Neural crest cell (in vitro differentiated cells): Measurements from ENCODE around the gene PSORS1C1. TPM values are rescaled to one million over a fixed set of nuclear protein-coding genes. Genes with fewer than 3 reads are reported as not detected.
"Not testable (repeated sequence)": the region's sequence is repeated elsewhere in the genome, so short reads cannot be mapped to it uniquely, and the experiment has no call there.

Experiments
- DNase-seq: peaks from one replicate; pipeline ENCODE4 v3.0.0; 2021; ENCODE audit warnings: low read depth, mixed read lengths, low spot score
- H3K27ac Mint-ChIP-seq: one replicate; pipeline ENCODE4 v1.8.0; 2021; ENCODE audit warnings: mild to moderate bottlenecking, mixed read lengths; ENCODE audit not compliant: unreplicated experiment
- H3K27me3 Mint-ChIP-seq: 2 replicates; pipeline ENCODE4 v1.8.0; 2021; ENCODE audit warnings: low read depth, mild to moderate bottlenecking, mixed read lengths
- H3K36me3 Mint-ChIP-seq: 2 replicates; pipeline ENCODE4 v1.8.0; 2021; ENCODE audit warnings: low read depth, mild to moderate bottlenecking, mixed read lengths
- H3K4me1 Mint-ChIP-seq: 2 replicates; pipeline ENCODE4 v1.8.0; 2021; ENCODE audit warnings: mixed read lengths
- H3K4me3 Mint-ChIP-seq: one replicate; pipeline ENCODE4 v1.8.0; 2021; ENCODE audit warnings: mild to moderate bottlenecking, mixed read lengths
- H3K9me3 Mint-ChIP-seq: 2 replicates; pipeline ENCODE4 v1.8.0; 2021; ENCODE audit warnings: mixed read lengths
- CTCF ChIP-seq: fragments of 200-600 bp; sonication (generic); conservative IDR thresholded peaks from 2 replicates; pipeline ENCODE4 v1.5.0; 2021; ENCODE audit warnings: antibody characterized with exemption, mild to moderate bottlenecking
- total RNA-seq: library from RNA; stranded (reverse); gene quantifications from 2 replicates; pipeline ENCODE4 v1.2.1, GENCODE V29; 2021

The PSORS1C1 gene
- total RNA-seq, 1 donor from 2014 or later = not detected

DNA sequence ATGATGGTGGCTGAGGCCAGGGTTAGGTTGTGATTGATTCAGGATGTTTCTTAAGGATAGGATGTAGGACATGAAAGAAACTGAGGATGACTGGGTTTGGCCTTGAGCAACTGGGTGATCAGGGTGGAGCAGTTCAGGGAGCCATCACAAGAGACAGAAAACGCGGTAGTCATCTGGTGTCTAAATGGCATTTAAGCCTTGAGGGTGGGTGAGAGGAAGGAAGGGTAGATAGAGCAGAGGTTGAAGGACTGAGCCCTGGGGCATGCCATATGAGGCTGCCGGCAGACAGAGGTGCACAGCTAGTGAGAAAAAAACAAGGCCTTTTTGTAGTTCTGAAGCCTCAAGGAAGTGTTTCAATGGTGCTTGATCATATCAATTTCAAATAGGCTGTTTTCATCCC is 54.0 kb downstream of the PSORS1C1 start:
- H3K9me3 Mint-ChIP-seq = no peaks in the 10 kb centered on the region
- H3K36me3 Mint-ChIP-seq = no peaks in the 10 kb centered on the region
- no peak for TF ChIP-seq CTCF
- no peak for DNase-seq
- H3K4me1 Mint-ChIP-seq = peaks cover 22% of the 10 kb centered on the region
- H3K27ac Mint-ChIP-seq = peak overlapping the region; percentile 85
- no peak overlapping the region for H3K4me3 Mint-ChIP-seq
- peaks cover 4% of the 10 kb centered on the region for H3K27me3 Mint-ChIP-seq

DNA sequence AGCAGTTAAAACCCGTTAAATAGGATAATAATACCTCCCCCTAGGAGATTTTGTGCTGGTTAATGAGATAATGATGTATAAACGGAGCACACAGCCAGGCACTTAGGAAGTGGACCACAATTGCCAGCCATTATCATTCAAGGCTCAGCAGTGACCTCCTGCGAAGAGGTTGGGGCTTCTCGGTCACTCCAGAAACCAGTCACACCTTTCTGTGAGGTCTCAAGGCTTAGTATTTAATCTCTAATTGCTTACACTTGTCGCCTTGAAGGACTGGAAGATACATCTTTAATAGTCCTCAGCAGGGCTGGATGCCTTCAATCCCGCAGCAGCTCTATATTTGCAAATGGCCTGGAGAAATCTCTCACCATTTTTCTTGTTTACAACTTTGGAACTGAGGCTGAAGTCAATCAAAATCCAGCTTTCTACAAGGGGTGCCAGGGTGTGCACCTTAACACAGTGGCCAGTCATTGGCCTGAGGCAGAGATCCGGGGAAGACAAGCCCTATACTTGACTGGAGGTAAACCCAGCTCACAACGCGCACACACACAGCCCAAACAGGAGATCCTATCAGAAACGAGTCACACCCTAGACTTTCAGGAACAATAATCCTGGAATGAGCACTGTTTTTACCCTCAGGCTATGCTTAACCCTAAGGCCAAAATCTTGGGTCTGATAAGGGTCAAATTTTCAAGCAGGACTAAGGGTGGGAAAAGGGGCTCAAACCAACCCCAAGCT is 54.7 kb downstream of the PSORS1C1 start:
- Mint-ChIP-seq H3K9me3 (no peaks in the 10 kb centered on the region), H3K4me3 (no peak overlapping the region), H3K36me3 (no peaks in the 10 kb centered on the region), H3K4me1 (peaks cover 22% of the 10 kb centered on the region), H3K27ac (no peak overlapping the region), H3K27me3 (peaks cover 4% of the 10 kb centered on the region)
- TF ChIP-seq CTCF = no peak
- DNase-seq = no peak

GRCh38 chr6:31169858-31170599 is 55.4 kb downstream of the PSORS1C1 start:
- not testable (repeated sequence) for H3K9me3 Mint-ChIP-seq, H3K4me3 Mint-ChIP-seq, H3K27me3 Mint-ChIP-seq, DNase-seq, H3K27ac Mint-ChIP-seq, H3K36me3 Mint-ChIP-seq
- peaks cover 22% of the 10 kb centered on the region for H3K4me1 Mint-ChIP-seq

DNA sequence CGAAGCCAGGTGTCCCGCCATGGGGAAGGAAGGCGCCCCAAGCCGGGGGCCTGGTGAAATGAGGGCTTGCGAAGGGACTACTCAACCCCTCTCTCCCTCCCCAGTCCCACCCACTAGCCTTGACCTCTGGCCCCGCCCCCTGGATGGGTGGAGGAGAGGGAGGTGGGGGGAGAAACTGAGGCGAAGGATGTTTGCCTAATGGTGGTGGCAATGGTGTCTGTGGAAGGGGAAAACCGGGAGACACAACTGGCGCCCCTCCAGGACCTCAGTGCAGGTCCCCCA is 55.9 kb downstream of the PSORS1C1 start, which contains the start of gene POU5F1:
Gene POU5F1 (minus strand): TSS at position 83 of the 282 bp plus-strand sequence. CDS start 62 bp downstream, at position 21.
- Mint-ChIP-seq H3K4me3 (no peak within 1 kb of the TSS), H3K9me3 (no peaks in the 10 kb centered on the region), H3K4me1 (peaks cover 22% of the 10 kb centered on the region), H3K27ac (peak within 1 kb of the TSS; percentile 83), H3K27me3 (peaks cover 4% of the 10 kb centered on the region), H3K36me3 (no peaks in the 10 kb centered on the region)
- DNase-seq = no peak
- no peak for TF ChIP-seq CTCF

- Mint-ChIP-seq H3K27me3 (peaks cover 4% of the 10 kb centered on the region), H3K4me1 (peaks cover 22% of the 10 kb centered on the region), H3K36me3 (no peaks in the 10 kb centered on the region), H3K4me3 (no peak overlapping the region), H3K9me3 (no peaks in the 10 kb centered on the region), H3K27ac (peak overlapping the region; percentile 83)
- DNase-seq = no peak
- no peak for TF ChIP-seq CTCF
These were observed 56.5 kb downstream of the PSORS1C1 start for GRCh38 chr6:31170987-31171671.
